ENCODE results near the gene PLA2G6. TPM values are rescaled to one million over a fixed set of nuclear protein-coding genes. Genes with fewer than 3 reads are reported as not detected.
"Not testable (repeated sequence)": the region's sequence is repeated elsewhere in the genome, so short reads cannot be mapped to it uniquely, and the experiment has no call there.

The PLA2G6 gene
- total and polyA plus RNA-seq, 4 experiments from 2014 or later, result 1.1 to 238 (median 116) TPM

GRCh38 chr22:38117556-38117955, 64.1 kb downstream of the PLA2G6 start:
- H3K27ac ChIP-seq (ENCODE audit: low read depth, low read length); H3K36me3 ChIP-seq (ENCODE audit: insufficient read depth, low read length); H3K27ac Mint-ChIP-seq; H3K4me3 Mint-ChIP-seq; H3K4me3 ChIP-seq (ENCODE audit: low read length in 2 of 2); DNase-seq; H3K27me3 Mint-ChIP-seq; H3K9me3 ChIP-seq (ENCODE audit: control insufficient read depth in 1 of 2, low read length in 2 of 2); H3K4me1 ChIP-seq (ENCODE audit: insufficient read depth, low read length); H3K4me1 Mint-ChIP-seq; H3K9me3 Mint-ChIP-seq; POLR2A ChIA-PET (ENCODE audit: partially characterized antibody); H3K27me3 ChIP-seq (ENCODE audit: insufficient read depth, low read length); CTCF ChIA-PET (ENCODE audit: partially characterized antibody): not testable (repeated sequence)
- intact Hi-C loops (cut with micrococcal nuclease), result loop anchor here (10.0 kb wide), 1 partner anchor 237 kb away; no protein-coding TSS in a partner anchor
- peaks cover 9 to 10% of the 10 kb centered on the region in 2 donors for H3K36me3 Mint-ChIP-seq

DNA sequence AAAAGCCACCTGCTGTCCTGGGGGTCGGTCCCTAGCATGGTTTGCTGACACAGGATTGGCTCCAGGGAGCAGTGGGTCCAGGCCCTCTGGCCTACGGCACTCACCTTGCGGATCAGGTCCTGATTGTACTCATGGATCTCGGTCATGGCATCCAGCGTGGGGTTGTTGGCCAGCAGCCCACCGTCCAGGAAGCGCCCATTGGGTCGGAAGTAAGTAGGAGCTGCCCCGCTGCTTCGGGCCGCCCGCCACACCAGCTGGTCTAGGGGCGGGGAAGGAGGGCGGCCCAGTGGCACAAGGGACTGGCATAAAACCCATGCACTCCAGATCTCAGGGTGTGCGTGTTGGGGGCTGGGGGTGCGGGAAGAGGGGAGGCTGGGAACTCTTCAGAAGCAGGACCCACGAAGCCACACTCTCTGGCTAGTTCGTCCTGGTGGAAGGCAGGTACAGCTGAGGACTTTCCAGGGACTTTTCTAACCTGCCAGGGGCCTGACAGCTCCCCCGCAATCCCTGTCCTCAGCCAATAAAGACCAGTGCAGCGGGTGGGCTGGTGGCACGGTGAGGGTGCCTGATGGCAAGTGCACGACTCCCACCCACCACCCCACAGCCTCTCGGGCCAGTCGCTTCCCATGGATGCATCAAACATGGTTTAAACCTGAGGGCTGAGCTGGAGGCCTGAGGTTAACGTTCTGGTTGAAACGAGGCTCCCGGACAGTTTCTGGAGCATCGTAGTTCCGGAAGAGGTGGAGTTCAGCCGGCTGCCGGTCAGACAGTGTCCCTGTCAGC, 66.0 kb downstream of the PLA2G6 start:
- no peak for DNase-seq
- Histone ChIP-seq H3K27ac (ENCODE audit: low read depth, low read length) (no peak overlapping the region), H3K36me3 (ENCODE audit: insufficient read depth, low read length) (peaks cover 5% of the 10 kb centered on the region), H3K9me3 (ENCODE audit: control insufficient read depth in 1 of 2, low read length in 2 of 2) (no peaks in the 10 kb centered on the region), H3K27me3 (ENCODE audit: insufficient read depth, low read length) (no peaks in the 10 kb centered on the region), H3K4me1 (ENCODE audit: insufficient read depth, low read length) (peaks cover 6% of the 10 kb centered on the region), H3K4me3 (ENCODE audit: low read length in 2 of 2) (no peak overlapping the region)
- no peaks in the 10 kb centered on the region for H3K9me3 Mint-ChIP-seq
- H3K27ac Mint-ChIP-seq, result no peak overlapping the region
- POLR2A ChIA-PET (ENCODE audit: partially characterized antibody), result no interaction called here
- peaks cover 9 to 10% of the 10 kb centered on the region in 2 donors for H3K36me3 Mint-ChIP-seq
- intact Hi-C loops (cut with micrococcal nuclease), result loop anchor here (10.0 kb wide), 1 partner anchor 239 kb away; no protein-coding TSS in a partner anchor
- H3K27me3 Mint-ChIP-seq, result no peaks in the 10 kb centered on the region
- peaks cover 2 to 5% (median 3%) of the 10 kb centered on the region in 4 donors for H3K4me1 Mint-ChIP-seq
- CTCF ChIA-PET (ENCODE audit: partially characterized antibody), result interaction anchor here (1.0 to 3.5 kb wide), 5 partner anchors 9 to 114 kb away, joined by 3 to 22 read pairs (median 4); no protein-coding TSS in a partner anchor
- H3K4me3 Mint-ChIP-seq, result no peak overlapping the region

GRCh38 chr22:38114484-38115398, 66.9 kb downstream of the PLA2G6 start:
- H3K4me3 Mint-ChIP-seq, result peak overlapping the region in 2 of 8 donors; percentile 57 to 74
- Histone ChIP-seq H3K27ac (ENCODE audit: low read depth, low read length) (no peak overlapping the region), H3K36me3 (ENCODE audit: insufficient read depth, low read length) (peaks cover 5% of the 10 kb centered on the region), H3K27me3 (ENCODE audit: insufficient read depth, low read length) (no peaks in the 10 kb centered on the region), H3K4me1 (ENCODE audit: insufficient read depth, low read length) (peaks cover 6% of the 10 kb centered on the region), H3K9me3 (ENCODE audit: control insufficient read depth in 1 of 2, low read length in 2 of 2) (no peaks in the 10 kb centered on the region), H3K4me3 (ENCODE audit: low read length in 2 of 2) (no peak overlapping the region)
- peaks cover 2 to 5% (median 3%) of the 10 kb centered on the region in 4 donors for H3K4me1 Mint-ChIP-seq
- no peaks in the 10 kb centered on the region for H3K27me3 Mint-ChIP-seq
- DNase-seq, result peak; percentile 65 to 73 (median 70)
- H3K9me3 Mint-ChIP-seq, result peaks cover 0 to 1% (median 0%) of the 10 kb centered on the region in 8 donors
- ChIA-PET CTCF (ENCODE audit: partially characterized antibody) (interaction anchor here (0.6 to 3.5 kb wide), 19 partner anchors 8 to 241 kb away, joined by 3 to 22 read pairs (median 4); no protein-coding TSS in a partner anchor), POLR2A (ENCODE audit: partially characterized antibody) (no interaction called here)
- H3K36me3 Mint-ChIP-seq, result peaks cover 9 to 12% of the 10 kb centered on the region in 2 donors
- peak overlapping the region in 4 of 7 donors; percentile 64 to 89 (median 83) for H3K27ac Mint-ChIP-seq
- intact Hi-C loops (cut with micrococcal nuclease), result loop anchor here (1.0 to 10.0 kb wide), 2 partner anchors 116 to 240 kb away; no protein-coding TSS in a partner anchor

DNA sequence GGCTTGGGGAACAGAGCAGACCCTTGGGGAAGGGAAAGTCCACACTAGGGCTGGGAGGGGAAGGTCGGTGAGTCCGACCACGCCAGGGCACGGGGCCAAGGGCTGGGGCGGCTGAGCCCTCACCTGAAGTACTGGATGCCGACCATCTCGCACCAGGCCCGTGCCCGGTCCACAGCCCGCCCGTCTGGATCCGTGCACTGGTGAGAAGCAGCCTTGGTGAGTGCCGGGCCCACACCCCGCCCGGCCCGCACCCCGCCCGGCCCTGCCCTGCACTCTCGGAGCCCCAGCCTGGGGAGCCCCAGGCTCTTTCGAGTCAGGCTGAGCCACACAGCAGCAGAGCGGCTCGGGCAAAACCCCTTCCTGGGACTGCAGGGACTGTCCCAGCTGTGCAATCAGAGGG, 69.2 kb downstream of the PLA2G6 start:
- H3K9me3 Mint-ChIP-seq, result peaks cover 0 to 4% (median 0%) of the 10 kb centered on the region in 8 donors
- H3K36me3 ChIP-seq (ENCODE audit: insufficient read depth, low read length), result peaks cover 5% of the 10 kb centered on the region
- no peaks in the 10 kb centered on the region for H3K9me3 ChIP-seq (ENCODE audit: control insufficient read depth in 1 of 2, low read length in 2 of 2)
- intact Hi-C loops (cut with micrococcal nuclease), result loop anchor here (10.0 kb wide), 1 partner anchor 242 kb away; no protein-coding TSS in a partner anchor
- H3K4me3 Mint-ChIP-seq, result no peak overlapping the region
- H3K27ac ChIP-seq (ENCODE audit: low read depth, low read length), result no peak overlapping the region
- DNase-seq, result no peak
- no peaks in the 10 kb centered on the region for H3K27me3 Mint-ChIP-seq
- peaks cover 6% of the 10 kb centered on the region for H3K4me1 ChIP-seq (ENCODE audit: insufficient read depth, low read length)
- H3K27ac Mint-ChIP-seq, result no peak overlapping the region
- peaks cover 6 to 16% of the 10 kb centered on the region in 2 donors for H3K36me3 Mint-ChIP-seq
- ChIA-PET CTCF (ENCODE audit: partially characterized antibody) (interaction anchor here (1.1 to 3.5 kb wide), 2 partner anchors 22 to 117 kb away, joined by 3 to 22 read pairs; no protein-coding TSS in a partner anchor), POLR2A (ENCODE audit: partially characterized antibody) (no interaction called here)
- H3K4me1 Mint-ChIP-seq, result peaks cover 2 to 11% (median 3%) of the 10 kb centered on the region in 4 donors
- no peak overlapping the region for H3K4me3 ChIP-seq (ENCODE audit: low read length in 2 of 2)
- H3K27me3 ChIP-seq (ENCODE audit: insufficient read depth, low read length), result no peaks in the 10 kb centered on the region

GRCh38 chr22:38111925-38112355, 69.7 kb downstream of the PLA2G6 start:
- ChIA-PET CTCF (ENCODE audit: partially characterized antibody) (interaction anchor here (1.1 to 3.5 kb wide), 2 partner anchors 22 to 117 kb away, joined by 3 to 22 read pairs; no protein-coding TSS in a partner anchor), POLR2A (ENCODE audit: partially characterized antibody) (no interaction called here)
- Mint-ChIP-seq H3K4me3 (no peak overlapping the region), H3K36me3 (peaks cover 6 to 16% of the 10 kb centered on the region in 2 donors), H3K4me1 (peaks cover 2 to 11% (median 5%) of the 10 kb centered on the region in 4 donors), H3K27ac (no peak overlapping the region), H3K27me3 (no peaks in the 10 kb centered on the region), H3K9me3 (peaks cover 0 to 4% (median 0%) of the 10 kb centered on the region in 8 donors)
- Histone ChIP-seq H3K27me3 (ENCODE audit: insufficient read depth, low read length) (no peaks in the 10 kb centered on the region), H3K36me3 (ENCODE audit: insufficient read depth, low read length) (peaks cover 5% of the 10 kb centered on the region), H3K4me3 (ENCODE audit: low read length in 2 of 2) (no peak overlapping the region), H3K27ac (ENCODE audit: low read depth, low read length) (no peak overlapping the region), H3K4me1 (ENCODE audit: insufficient read depth, low read length) (peaks cover 6% of the 10 kb centered on the region), H3K9me3 (ENCODE audit: control insufficient read depth in 1 of 2, low read length in 2 of 2) (no peaks in the 10 kb centered on the region)
- DNase-seq, result no peak
- intact Hi-C loops (cut with micrococcal nuclease), result loop anchor here (10.0 kb wide), 1 partner anchor 243 kb away; no protein-coding TSS in a partner anchor

- no peak overlapping the region for H3K4me3 ChIP-seq (ENCODE audit: low read length in 2 of 2)
- peaks cover 6% of the 10 kb centered on the region for H3K4me1 ChIP-seq (ENCODE audit: insufficient read depth, low read length)
- H3K36me3 Mint-ChIP-seq, result peaks cover 3 to 12% of the 10 kb centered on the region in 2 donors
- ChIA-PET POLR2A (ENCODE audit: partially characterized antibody) (no interaction called here), CTCF (ENCODE audit: partially characterized antibody) (interaction anchor here (1.1 kb wide), 1 partner anchor 21 kb away, joined by 3 read pairs; no protein-coding TSS in a partner anchor)
- H3K9me3 Mint-ChIP-seq, result peaks cover 0 to 4% (median 0%) of the 10 kb centered on the region in 8 donors
- no peaks in the 10 kb centered on the region for H3K27me3 ChIP-seq (ENCODE audit: insufficient read depth, low read length)
- H3K27ac ChIP-seq (ENCODE audit: low read depth, low read length), result no peak overlapping the region
- H3K4me1 Mint-ChIP-seq, result peaks cover 2 to 11% (median 6%) of the 10 kb centered on the region in 4 donors
- H3K27ac Mint-ChIP-seq, result peak overlapping the region in 3 of 7 donors; percentile 17 to 79 (median 65)
- no peaks in the 10 kb centered on the region for H3K9me3 ChIP-seq (ENCODE audit: control insufficient read depth in 1 of 2, low read length in 2 of 2)
- intact Hi-C loops (cut with micrococcal nuclease), result loop anchor here (10.0 kb wide), 1 partner anchor 244 kb away; no protein-coding TSS in a partner anchor
- H3K36me3 ChIP-seq (ENCODE audit: insufficient read depth, low read length), result peaks cover 5% of the 10 kb centered on the region
- H3K27me3 Mint-ChIP-seq, result no peaks in the 10 kb centered on the region
- DNase-seq, result no peak
- H3K4me3 Mint-ChIP-seq, result no peak overlapping the region
These were observed 70.5 kb downstream of the PLA2G6 start for GRCh38 chr22:38110863-38111852.
